Measurements from ENCODE around the gene GSTO1. TPM values are rescaled to one million over a fixed set of nuclear protein-coding genes. Genes with fewer than 3 reads are reported as not detected.

Gene GSTO1
- polyA plus RNA-seq, 3 donors: 131 to 581 (median 495) TPM

- peak overlapping the region; percentile 98 for H3K9ac ChIP-seq (ENCODE audit: insufficient read depth, low read length, poor library complexity, severe bottlenecking)
- H3K36me3 Mint-ChIP-seq: peaks cover 22 to 23% of the 10 kb centered on the region in 2 donors
- intact Hi-C loops (cut with micrococcal nuclease): loop anchor here (10.0 kb wide), 1 partner anchor 71 kb away; no protein-coding TSS in a partner anchor
- H3K27ac ChIP-seq (ENCODE audit: low read depth in 1 of 2, low read length in 2 of 2): peak overlapping the region; percentile 96 to 99
- TF ChIP-seq CTCF (IDR thresholded peaks at IDR 0.05): no peak
- H3K79me2 ChIP-seq (ENCODE audit: insufficient read depth, low read length): peaks cover 45% of the 10 kb centered on the region
- peaks cover 0 to 2% of the 10 kb centered on the region in 2 donors for H3K9me3 ChIP-seq (replicated peaks in 1 of 2; ENCODE audit: control insufficient read depth in 1 of 2, insufficient read depth in 1 of 2, low read length in 2 of 2)
- peaks cover 11 to 20% of the 10 kb centered on the region in 2 donors for H3K36me3 ChIP-seq (replicated peaks in 1 of 2; ENCODE audit: control insufficient read depth in 1 of 2, insufficient read depth in 2 of 2, low read length in 2 of 2)
- peak in 1 of 3 donors; percentile 31 for DNase-seq
- H3K27me3 ChIP-seq (ENCODE audit: control insufficient read depth in 2 of 2, insufficient read depth in 2 of 2, low read length in 2 of 2): no peaks in the 10 kb centered on the region
- peaks cover 30% of the 10 kb centered on the region for H4K20me1 ChIP-seq (ENCODE audit: insufficient read depth, low read length)
- H3K9me3 Mint-ChIP-seq: peaks cover 0 to 1% (median 0%) of the 10 kb centered on the region in 7 donors
- H3K4me3 ChIP-seq (replicated peaks in 1 of 3; ENCODE audit: low read depth in 2 of 3, low read length in 3 of 3): peak overlapping the region; percentile 96 to 97 (median 96)
- peak overlapping the region; percentile 78 for H2AFZ ChIP-seq (ENCODE audit: insufficient read depth, low read depth, low read length, poor library complexity, severe bottlenecking)
- H3K27me3 Mint-ChIP-seq (ENCODE audit: low read depth in 3 of 3): peaks cover 0 to 5% (median 0%) of the 10 kb centered on the region in 3 donors
- 30% methylated on average over 10 of the region's 10 CpGs for WGBS (ENCODE audit: insufficient coverage)
- peak overlapping the region; percentile 88 to 98 for H3K4me3 Mint-ChIP-seq
- H3K4me1 Mint-ChIP-seq: peaks cover 58% of the 10 kb centered on the region
- peak overlapping the region; percentile 95 for H3K4me2 ChIP-seq (replicated peaks; ENCODE audit: extremely low read depth, low read length, poor library complexity, severe bottlenecking)
- H3K4me1 ChIP-seq (ENCODE audit: control insufficient read depth in 1 of 2, insufficient read depth in 2 of 2, low read length in 2 of 2): peaks cover 35 to 49% of the 10 kb centered on the region in 2 donors
- H3K27ac Mint-ChIP-seq: peak overlapping the region; percentile 96 to 99 (median 99)
Observed at GRCh38 chr10:104253606-104254410, 884 bp upstream of the GSTO1 start.

GRCh38 chr10:104255311-104255981 lies 754 bp downstream of the GSTO1 start:
- H3K4me3 ChIP-seq (replicated peaks in 1 of 3; ENCODE audit: low read depth in 2 of 3, low read length in 3 of 3): peak overlapping the region; percentile 96 to 97 (median 96)
- H3K9ac ChIP-seq (ENCODE audit: insufficient read depth, low read length, poor library complexity, severe bottlenecking): peak overlapping the region; percentile 98
- peaks cover 51 to 65% of the 10 kb centered on the region in 2 donors for H3K4me1 ChIP-seq (ENCODE audit: control insufficient read depth in 1 of 2, insufficient read depth in 2 of 2, low read length in 2 of 2)
- H3K27ac Mint-ChIP-seq: peak overlapping the region; percentile 96 to 99 (median 99)
- intact Hi-C loops (cut with micrococcal nuclease): loop anchor here (1.0 to 10.0 kb wide), 2 partner anchors 8 to 69 kb away; no protein-coding TSS in a partner anchor
- H3K4me3 Mint-ChIP-seq: peak overlapping the region; percentile 88 to 98
- no peaks in the 10 kb centered on the region for H3K27me3 ChIP-seq (ENCODE audit: control insufficient read depth in 2 of 2, insufficient read depth in 2 of 2, low read length in 2 of 2)
- H2AFZ ChIP-seq (ENCODE audit: insufficient read depth, low read depth, low read length, poor library complexity, severe bottlenecking): peak overlapping the region; percentile 78
- peaks cover 59% of the 10 kb centered on the region for H3K79me2 ChIP-seq (ENCODE audit: insufficient read depth, low read length)
- peaks cover 37% of the 10 kb centered on the region for H4K20me1 ChIP-seq (ENCODE audit: insufficient read depth, low read length)
- peaks cover 0 to 2% (median 0%) of the 10 kb centered on the region in 3 donors for H3K27me3 Mint-ChIP-seq (ENCODE audit: low read depth in 3 of 3)
- H3K9me3 ChIP-seq (replicated peaks in 1 of 2; ENCODE audit: control insufficient read depth in 1 of 2, insufficient read depth in 1 of 2, low read length in 2 of 2): no peaks in the 10 kb centered on the region
- peaks cover 37 to 38% of the 10 kb centered on the region in 2 donors for H3K36me3 Mint-ChIP-seq
- peak; percentile 79 to 92 (median 90) for DNase-seq
- H3K27ac ChIP-seq (ENCODE audit: low read depth in 1 of 2, low read length in 2 of 2): peak overlapping the region; percentile 96 to 99
- TF ChIP-seq CTCF (IDR thresholded peaks at IDR 0.05): no peak
- peaks cover 25 to 36% of the 10 kb centered on the region in 2 donors for H3K36me3 ChIP-seq (replicated peaks in 1 of 2; ENCODE audit: control insufficient read depth in 1 of 2, insufficient read depth in 2 of 2, low read length in 2 of 2)
- peak overlapping the region; percentile 95 for H3K4me2 ChIP-seq (replicated peaks; ENCODE audit: extremely low read depth, low read length, poor library complexity, severe bottlenecking)
- 0% methylated on average over 5 of the region's 12 CpGs for WGBS (ENCODE audit: insufficient coverage)
- peaks cover 68% of the 10 kb centered on the region for H3K4me1 Mint-ChIP-seq
- no peaks in the 10 kb centered on the region for H3K9me3 Mint-ChIP-seq
